HK-2 (cell line): Measurements from ENCODE around the gene CPLX3.
A peak's percentile ranks its signal among the peaks of the same experiment; 100 is the strongest.

Source experiments
- DNase-seq: peaks from one replicate; pipeline ENCODE4 v3.0.0-alpha.2; 2018; ENCODE audit not compliant: unreplicated experiment

The CPLX3 gene

GRCh38 chr15:74844319-74845207 is 18.1 kb downstream of the CPLX3 start:
- no peak for DNase-seq

GRCh38 chr15:74845208-74845568 is 18.8 kb downstream of the CPLX3 start:
- no peak for DNase-seq

- DNase-seq = no peak
These were observed 19.2 kb downstream of the CPLX3 start for GRCh38 chr15:74845581-74845980.

GRCh38 chr15:74847432-74847831 is 21.0 kb downstream of the CPLX3 start:
- DNase-seq = no peak

GRCh38 chr15:74850393-74850792 is 24.0 kb downstream of the CPLX3 start:
- DNase-seq = no peak

- no peak for DNase-seq
These were observed 25.5 kb downstream of the CPLX3 start for GRCh38 chr15:74851960-74852359.

GRCh38 chr15:74854453-74855022 is 28.1 kb downstream of the CPLX3 start:
- DNase-seq = no peak

GRCh38 chr15:74855857-74856256 is 29.4 kb downstream of the CPLX3 start:
- DNase-seq = no peak

- DNase-seq = no peak
These were observed 30.1 kb downstream of the CPLX3 start for GRCh38 chr15:74856537-74856936.

GRCh38 chr15:74857082-74857655 is 30.7 kb downstream of the CPLX3 start:
- DNase-seq = peak; percentile 16

- DNase-seq = no peak
These were observed 31.4 kb downstream of the CPLX3 start for GRCh38 chr15:74857671-74858368.

GRCh38 chr15:74858369-74858740 is 31.9 kb downstream of the CPLX3 start:
- no peak for DNase-seq

GRCh38 chr15:74863239-74864056 is 37.0 kb downstream of the CPLX3 start:
- peak; percentile 47 for DNase-seq

- no peak for DNase-seq
These were observed 37.9 kb downstream of the CPLX3 start for GRCh38 chr15:74864296-74864695.

GRCh38 chr15:74865316-74865715 is 38.9 kb downstream of the CPLX3 start:
- DNase-seq = no peak

- DNase-seq = peak; percentile 33
These were observed 39.7 kb downstream of the CPLX3 start for GRCh38 chr15:74866090-74866489.

- DNase-seq = no peak
These were observed 41.1 kb downstream of the CPLX3 start for GRCh38 chr15:74867466-74868038.

- DNase-seq = no peak
These were observed 41.6 kb downstream of the CPLX3 start for GRCh38 chr15:74868059-74868458.

GRCh38 chr15:74869372-74869725 is 42.9 kb downstream of the CPLX3 start:
- DNase-seq = no peak

- DNase-seq = no peak
These were observed 43.4 kb downstream of the CPLX3 start for GRCh38 chr15:74869726-74870407.
